ENCODE measurements around the gene ASB18. TPM values are rescaled to one million over a fixed set of nuclear protein-coding genes. Genes with fewer than 3 reads are reported as not detected.

The ASB18 gene
- total RNA-seq, 1 experiment from 2014 or later, result not detected

DNA sequence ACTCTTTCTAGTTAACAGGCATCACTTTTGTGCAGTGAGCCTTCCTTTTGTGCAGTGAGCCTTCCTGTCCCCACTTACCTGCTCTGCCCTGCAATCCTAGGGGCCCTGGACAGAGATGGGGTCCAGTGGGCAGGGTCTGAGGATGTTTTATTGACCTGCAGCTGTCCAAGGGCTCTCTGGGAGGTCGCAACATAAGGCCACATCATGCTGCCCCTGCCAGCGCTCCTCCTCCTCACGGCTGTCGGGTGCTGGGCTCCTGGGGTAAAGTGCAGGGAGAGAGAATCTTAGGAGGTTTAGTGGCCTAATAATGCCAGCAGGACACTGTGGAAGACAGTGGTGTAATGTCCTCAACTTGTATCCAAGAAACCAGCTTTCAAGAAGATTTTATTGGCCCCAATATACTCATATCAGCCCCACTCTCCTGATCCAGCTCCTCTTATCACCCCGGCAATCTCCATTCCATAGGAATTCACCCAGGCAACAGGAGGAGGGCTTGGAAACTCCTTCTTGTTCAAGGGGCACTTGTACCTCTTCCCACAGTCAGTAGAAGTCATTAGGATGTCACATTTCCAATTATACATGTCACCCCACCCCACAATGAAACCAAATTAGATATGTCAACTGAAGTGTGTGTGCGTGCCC lies 41.9 kb upstream of the ASB18 start:
- ATAC-seq (no peak), DNase-seq (ENCODE audit: low spot score) (no peak)
- H3K9me3 Mint-ChIP-seq, result no peaks in the 10 kb centered on the region
- no peaks in the 10 kb centered on the region; the same call in 1 of the 2 replicates for H3K27me3 Mint-ChIP-seq (ENCODE audit: low read depth)
- no peaks in the 10 kb centered on the region for H3K36me3 Mint-ChIP-seq
- H3K4me1 Mint-ChIP-seq, result peaks cover 26% of the 10 kb centered on the region
- POLR2A ChIA-PET, result no interaction called here
- no peak overlapping the region for H3K27ac Mint-ChIP-seq
- CTCF ChIA-PET, result no interaction called here
- H3K4me3 Mint-ChIP-seq, result no peak overlapping the region
- TF ChIP-seq, protein P1, sequence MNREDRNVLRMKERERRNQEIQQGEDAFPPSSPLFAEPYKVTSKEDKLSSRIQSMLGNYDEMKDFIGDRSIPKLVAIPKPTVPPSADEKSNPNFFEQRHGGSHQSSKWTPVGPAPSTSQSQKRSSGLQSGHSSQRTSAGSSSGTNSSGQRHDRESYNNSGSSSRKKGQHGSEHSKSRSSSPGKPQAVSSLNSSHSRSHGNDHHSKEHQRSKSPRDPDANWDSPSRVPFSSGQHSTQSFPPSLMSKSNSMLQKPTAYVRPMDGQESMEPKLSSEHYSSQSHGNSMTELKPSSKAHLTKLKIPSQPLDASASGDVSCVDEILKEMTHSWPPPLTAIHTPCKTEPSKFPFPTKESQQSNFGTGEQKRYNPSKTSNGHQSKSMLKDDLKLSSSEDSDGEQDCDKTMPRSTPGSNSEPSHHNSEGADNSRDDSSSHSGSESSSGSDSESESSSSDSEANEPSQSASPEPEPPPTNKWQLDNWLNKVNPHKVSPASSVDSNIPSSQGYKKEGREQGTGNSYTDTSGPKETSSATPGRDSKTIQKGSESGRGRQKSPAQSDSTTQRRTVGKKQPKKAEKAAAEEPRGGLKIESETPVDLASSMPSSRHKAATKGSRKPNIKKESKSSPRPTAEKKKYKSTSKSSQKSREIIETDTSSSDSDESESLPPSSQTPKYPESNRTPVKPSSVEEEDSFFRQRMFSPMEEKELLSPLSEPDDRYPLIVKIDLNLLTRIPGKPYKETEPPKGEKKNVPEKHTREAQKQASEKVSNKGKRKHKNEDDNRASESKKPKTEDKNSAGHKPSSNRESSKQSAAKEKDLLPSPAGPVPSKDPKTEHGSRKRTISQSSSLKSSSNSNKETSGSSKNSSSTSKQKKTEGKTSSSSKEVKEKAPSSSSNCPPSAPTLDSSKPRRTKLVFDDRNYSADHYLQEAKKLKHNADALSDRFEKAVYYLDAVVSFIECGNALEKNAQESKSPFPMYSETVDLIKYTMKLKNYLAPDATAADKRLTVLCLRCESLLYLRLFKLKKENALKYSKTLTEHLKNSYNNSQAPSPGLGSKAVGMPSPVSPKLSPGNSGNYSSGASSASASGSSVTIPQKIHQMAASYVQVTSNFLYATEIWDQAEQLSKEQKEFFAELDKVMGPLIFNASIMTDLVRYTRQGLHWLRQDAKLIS (CRISPR knock-in tag; IDR thresholded peaks at IDR 0.05; ENCODE audit: borderline replicate concordance), result no peak
- TF ChIP-seq FOXP1 (CRISPR knock-in tag; IDR thresholded peaks at IDR 0.05; ENCODE audit: borderline replicate concordance) (no peak), JAZF1 (CRISPR knock-in tag; IDR thresholded peaks at IDR 0.05) (no peak), NFE2L1 (CRISPR knock-in tag; IDR thresholded peaks at IDR 0.05) (no peak), KAT7 (CRISPR knock-in tag; IDR thresholded peaks at IDR 0.05; ENCODE audit: borderline replicate concordance) (no peak), ZNF396 (CRISPR knock-in tag; IDR thresholded peaks at IDR 0.05; ENCODE audit: borderline replicate concordance) (no peak), FOXJ3 (CRISPR knock-in tag; IDR thresholded peaks at IDR 0.05; ENCODE audit: borderline replicate concordance) (no peak)
- TF ChIP-seq, protein P2, sequence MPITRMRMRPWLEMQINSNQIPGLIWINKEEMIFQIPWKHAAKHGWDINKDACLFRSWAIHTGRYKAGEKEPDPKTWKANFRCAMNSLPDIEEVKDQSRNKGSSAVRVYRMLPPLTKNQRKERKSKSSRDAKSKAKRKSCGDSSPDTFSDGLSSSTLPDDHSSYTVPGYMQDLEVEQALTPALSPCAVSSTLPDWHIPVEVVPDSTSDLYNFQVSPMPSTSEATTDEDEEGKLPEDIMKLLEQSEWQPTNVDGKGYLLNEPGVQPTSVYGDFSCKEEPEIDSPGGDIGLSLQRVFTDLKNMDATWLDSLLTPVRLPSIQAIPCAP (CRISPR knock-in tag; IDR thresholded peaks at IDR 0.05), result no peak
- TF ChIP-seq, protein P3, sequence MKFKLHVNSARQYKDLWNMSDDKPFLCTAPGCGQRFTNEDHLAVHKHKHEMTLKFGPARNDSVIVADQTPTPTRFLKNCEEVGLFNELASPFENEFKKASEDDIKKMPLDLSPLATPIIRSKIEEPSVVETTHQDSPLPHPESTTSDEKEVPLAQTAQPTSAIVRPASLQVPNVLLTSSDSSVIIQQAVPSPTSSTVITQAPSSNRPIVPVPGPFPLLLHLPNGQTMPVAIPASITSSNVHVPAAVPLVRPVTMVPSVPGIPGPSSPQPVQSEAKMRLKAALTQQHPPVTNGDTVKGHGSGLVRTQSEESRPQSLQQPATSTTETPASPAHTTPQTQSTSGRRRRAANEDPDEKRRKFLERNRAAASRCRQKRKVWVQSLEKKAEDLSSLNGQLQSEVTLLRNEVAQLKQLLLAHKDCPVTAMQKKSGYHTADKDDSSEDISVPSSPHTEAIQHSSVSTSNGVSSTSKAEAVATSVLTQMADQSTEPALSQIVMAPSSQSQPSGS (CRISPR knock-in tag; IDR thresholded peaks at IDR 0.05; ENCODE audit: borderline replicate concordance, low read depth), result no peak

DNA sequence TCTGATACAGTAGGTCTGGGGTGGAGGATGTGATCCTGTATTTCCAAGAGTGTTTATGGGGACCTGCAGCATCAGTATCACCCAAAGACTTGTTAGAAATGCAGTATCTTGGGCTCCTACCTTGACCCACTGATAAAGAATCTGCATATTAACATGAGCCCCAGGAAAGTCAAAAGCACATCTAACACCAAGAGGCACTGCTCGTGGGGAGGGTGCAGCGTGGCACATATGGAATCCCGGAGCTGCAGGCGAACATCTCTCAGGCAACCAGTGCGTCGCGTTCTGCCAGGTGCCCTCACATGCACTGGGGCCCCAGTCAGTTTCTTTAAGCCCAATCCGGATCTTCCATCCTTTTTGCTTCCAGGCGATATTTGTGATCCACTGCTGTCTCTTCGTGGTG lies 41.3 kb upstream of the ASB18 start:
- no peak overlapping the region for H3K27ac Mint-ChIP-seq
- ChIA-PET CTCF (no interaction called here), POLR2A (no interaction called here)
- ATAC-seq (no peak), DNase-seq (ENCODE audit: low spot score) (no peak)
- TF ChIP-seq, protein P4, sequence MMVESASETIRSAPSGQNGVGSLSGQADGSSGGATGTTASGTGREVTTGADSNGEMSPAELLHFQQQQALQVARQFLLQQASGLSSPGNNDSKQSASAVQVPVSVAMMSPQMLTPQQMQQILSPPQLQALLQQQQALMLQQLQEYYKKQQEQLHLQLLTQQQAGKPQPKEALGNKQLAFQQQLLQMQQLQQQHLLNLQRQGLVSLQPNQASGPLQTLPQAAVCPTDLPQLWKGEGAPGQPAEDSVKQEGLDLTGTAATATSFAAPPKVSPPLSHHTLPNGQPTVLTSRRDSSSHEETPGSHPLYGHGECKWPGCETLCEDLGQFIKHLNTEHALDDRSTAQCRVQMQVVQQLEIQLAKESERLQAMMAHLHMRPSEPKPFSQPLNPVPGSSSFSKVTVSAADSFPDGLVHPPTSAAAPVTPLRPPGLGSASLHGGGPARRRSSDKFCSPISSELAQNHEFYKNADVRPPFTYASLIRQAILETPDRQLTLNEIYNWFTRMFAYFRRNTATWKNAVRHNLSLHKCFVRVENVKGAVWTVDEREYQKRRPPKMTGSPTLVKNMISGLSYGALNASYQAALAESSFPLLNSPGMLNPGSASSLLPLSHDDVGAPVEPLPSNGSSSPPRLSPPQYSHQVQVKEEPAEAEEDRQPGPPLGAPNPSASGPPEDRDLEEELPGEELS (CRISPR knock-in tag; IDR thresholded peaks at IDR 0.05), result no peak
- TF ChIP-seq, protein P5, sequence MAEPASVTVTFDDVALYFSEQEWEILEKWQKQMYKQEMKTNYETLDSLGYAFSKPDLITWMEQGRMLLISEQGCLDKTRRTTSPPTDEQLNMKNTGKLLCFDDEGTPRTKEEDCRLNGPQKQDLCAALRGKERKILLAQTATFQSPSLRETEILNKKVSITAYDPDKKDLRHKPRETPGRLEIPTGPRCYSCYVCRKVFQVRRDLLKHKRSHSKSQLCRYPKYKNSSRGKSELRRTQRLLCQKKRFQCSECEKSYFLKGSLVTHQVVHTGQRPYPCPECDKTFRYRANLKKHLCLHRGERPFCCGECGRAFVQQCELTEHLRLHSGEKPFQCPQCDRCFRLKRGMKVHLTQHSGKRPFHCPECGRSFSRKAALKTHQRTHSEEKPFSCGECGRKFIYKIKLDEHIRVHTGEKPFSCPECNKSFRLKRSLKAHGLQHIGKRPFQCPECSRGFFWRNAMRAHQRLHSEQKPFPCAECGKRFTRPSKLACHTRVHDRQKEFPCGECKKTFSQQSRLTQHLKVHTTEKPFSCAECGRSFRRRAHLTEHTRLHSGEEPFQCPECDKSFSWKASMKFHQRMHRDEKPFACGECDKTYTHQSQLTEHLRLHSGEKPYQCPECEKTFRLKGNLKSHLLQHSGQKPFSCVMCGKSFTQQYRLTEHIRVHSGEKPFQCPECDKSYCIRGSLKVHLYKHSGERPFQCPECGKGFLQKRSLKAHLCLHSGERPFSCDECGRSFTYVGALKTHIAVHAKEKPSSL (CRISPR knock-in tag; conservative IDR thresholded peaks at IDR 0.05), result no peak
- TF ChIP-seq ZBTB21 (CRISPR knock-in tag; IDR thresholded peaks at IDR 0.05; ENCODE audit: borderline replicate concordance), result no peak
- TF ChIP-seq ZNF121 (CRISPR knock-in tag; IDR thresholded peaks at IDR 0.05), result no peak
- TF ChIP-seq, protein P6, sequence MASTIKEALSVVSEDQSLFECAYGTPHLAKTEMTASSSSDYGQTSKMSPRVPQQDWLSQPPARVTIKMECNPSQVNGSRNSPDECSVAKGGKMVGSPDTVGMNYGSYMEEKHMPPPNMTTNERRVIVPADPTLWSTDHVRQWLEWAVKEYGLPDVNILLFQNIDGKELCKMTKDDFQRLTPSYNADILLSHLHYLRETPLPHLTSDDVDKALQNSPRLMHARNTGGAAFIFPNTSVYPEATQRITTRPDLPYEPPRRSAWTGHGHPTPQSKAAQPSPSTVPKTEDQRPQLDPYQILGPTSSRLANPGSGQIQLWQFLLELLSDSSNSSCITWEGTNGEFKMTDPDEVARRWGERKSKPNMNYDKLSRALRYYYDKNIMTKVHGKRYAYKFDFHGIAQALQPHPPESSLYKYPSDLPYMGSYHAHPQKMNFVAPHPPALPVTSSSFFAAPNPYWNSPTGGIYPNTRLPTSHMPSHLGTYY (CRISPR knock-in tag; IDR thresholded peaks at IDR 0.05), result no peak
- no peak for TF ChIP-seq OVOL2 (CRISPR knock-in tag; IDR thresholded peaks at IDR 0.05; ENCODE audit: borderline replicate concordance)
- TF ChIP-seq, protein P7, sequence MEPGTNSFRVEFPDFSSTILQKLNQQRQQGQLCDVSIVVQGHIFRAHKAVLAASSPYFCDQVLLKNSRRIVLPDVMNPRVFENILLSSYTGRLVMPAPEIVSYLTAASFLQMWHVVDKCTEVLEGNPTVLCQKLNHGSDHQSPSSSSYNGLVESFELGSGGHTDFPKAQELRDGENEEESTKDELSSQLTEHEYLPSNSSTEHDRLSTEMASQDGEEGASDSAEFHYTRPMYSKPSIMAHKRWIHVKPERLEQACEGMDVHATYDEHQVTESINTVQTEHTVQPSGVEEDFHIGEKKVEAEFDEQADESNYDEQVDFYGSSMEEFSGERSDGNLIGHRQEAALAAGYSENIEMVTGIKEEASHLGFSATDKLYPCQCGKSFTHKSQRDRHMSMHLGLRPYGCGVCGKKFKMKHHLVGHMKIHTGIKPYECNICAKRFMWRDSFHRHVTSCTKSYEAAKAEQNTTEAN (CRISPR knock-in tag; IDR thresholded peaks at IDR 0.05), result no peak
- TF ChIP-seq EMX1 (CRISPR knock-in tag; IDR thresholded peaks at IDR 0.05), result no peak
- TF ChIP-seq, protein P8, sequence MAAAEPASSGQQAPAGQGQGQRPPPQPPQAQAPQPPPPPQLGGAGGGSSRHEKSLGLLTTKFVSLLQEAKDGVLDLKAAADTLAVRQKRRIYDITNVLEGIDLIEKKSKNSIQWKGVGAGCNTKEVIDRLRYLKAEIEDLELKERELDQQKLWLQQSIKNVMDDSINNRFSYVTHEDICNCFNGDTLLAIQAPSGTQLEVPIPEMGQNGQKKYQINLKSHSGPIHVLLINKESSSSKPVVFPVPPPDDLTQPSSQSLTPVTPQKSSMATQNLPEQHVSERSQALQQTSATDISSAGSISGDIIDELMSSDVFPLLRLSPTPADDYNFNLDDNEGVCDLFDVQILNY (CRISPR knock-in tag; IDR thresholded peaks at IDR 0.05), result no peak
- TF ChIP-seq, protein P9, sequence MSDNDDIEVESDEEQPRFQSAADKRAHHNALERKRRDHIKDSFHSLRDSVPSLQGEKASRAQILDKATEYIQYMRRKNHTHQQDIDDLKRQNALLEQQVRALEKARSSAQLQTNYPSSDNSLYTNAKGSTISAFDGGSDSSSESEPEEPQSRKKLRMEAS (CRISPR knock-in tag; IDR thresholded peaks at IDR 0.05), result no peak
- TF ChIP-seq ZNF232 (CRISPR knock-in tag; IDR thresholded peaks at IDR 0.05), result no peak
- TF ChIP-seq TEAD1 (CRISPR knock-in tag; IDR thresholded peaks at IDR 0.05), result no peak
- no peaks in the 10 kb centered on the region for H3K9me3 Mint-ChIP-seq
- H3K36me3 Mint-ChIP-seq, result no peaks in the 10 kb centered on the region
- no peak overlapping the region for H3K4me3 Mint-ChIP-seq
- no peaks in the 10 kb centered on the region; the same call in 1 of the 2 replicates for H3K27me3 Mint-ChIP-seq (ENCODE audit: low read depth)
- H3K4me1 Mint-ChIP-seq, result peaks cover 24% of the 10 kb centered on the region

Data from WTC11 (cell line).